Measurements from ENCODE around the gene SGCE.

DNA sequence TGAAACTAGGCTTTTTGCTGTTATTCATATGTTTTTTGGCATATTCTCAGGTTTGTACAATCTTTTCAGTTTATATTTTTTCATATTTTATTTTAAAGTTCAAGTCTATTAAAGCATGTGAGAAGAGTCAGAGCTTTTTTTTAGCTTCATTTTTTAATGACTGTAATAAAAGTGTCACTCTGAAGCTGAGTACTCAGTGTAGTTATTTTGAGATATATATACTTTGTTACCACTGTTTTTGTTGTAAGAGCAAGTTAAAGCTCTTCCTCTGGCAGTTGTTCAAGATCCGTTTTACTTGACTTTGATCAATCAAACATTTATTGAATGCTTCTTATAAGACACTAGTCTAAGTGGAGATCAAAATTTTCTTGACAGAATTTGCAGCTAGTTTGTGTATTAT, 108.8 kb downstream of the SGCE start:
- TF ChIP-seq, protein P1, sequence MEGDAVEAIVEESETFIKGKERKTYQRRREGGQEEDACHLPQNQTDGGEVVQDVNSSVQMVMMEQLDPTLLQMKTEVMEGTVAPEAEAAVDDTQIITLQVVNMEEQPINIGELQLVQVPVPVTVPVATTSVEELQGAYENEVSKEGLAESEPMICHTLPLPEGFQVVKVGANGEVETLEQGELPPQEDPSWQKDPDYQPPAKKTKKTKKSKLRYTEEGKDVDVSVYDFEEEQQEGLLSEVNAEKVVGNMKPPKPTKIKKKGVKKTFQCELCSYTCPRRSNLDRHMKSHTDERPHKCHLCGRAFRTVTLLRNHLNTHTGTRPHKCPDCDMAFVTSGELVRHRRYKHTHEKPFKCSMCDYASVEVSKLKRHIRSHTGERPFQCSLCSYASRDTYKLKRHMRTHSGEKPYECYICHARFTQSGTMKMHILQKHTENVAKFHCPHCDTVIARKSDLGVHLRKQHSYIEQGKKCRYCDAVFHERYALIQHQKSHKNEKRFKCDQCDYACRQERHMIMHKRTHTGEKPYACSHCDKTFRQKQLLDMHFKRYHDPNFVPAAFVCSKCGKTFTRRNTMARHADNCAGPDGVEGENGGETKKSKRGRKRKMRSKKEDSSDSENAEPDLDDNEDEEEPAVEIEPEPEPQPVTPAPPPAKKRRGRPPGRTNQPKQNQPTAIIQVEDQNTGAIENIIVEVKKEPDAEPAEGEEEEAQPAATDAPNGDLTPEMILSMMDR (IDR thresholded peaks at IDR 0.05), result no peak
- no peak for TF ChIP-seq POLR2A (IDR thresholded peaks at IDR 0.05)
